ENCODE results near the gene EFHC1. TPM values are rescaled to one million over a fixed set of nuclear protein-coding genes. Genes with fewer than 3 reads are reported as not detected.

The EFHC1 gene
- total and polyA plus RNA-seq, 2 of the 13 experiments (the other 11 are each of a cell fraction or from before 2014, with no cell fraction given): 23.4 to 29.5 TPM

DNA sequence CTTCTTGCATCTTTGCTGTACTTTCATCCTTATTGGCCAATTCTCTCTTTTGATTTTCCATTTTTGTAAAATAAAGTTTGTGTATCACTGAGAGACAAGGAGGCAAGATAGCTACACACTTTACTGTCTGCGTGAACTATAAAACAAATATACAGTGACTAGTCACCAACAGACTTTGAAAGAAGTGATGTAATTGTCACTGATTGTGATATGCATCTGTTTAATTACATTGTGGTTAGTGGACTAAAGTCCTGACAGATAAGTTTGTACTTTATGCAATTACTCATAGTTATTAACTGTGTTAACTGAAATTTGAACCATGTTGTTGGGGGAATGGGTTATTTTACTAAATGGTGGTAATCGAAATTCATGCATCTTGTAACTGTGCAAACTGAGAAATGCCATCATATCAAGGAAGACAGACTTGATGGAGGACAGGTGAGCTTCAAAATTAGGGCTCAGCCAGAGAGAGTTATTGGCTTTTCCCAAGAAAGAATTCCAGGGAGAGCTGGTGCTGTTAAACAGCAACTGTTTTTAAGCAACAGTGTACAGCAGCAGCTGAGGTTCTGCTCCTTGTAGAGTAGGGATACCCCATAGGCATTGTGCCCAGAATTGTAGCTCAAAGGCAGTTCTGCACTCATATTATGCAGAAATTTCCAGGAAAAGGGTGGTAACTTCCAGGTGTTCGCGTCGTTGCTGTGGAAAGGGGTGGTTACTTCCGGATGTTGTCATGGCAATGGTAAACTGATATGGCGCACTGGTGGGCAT is 62.9 kb downstream of the EFHC1 start (continued):
- TF ChIP-seq ZNF577 (CRISPR knock-in tag; IDR thresholded peaks at IDR 0.05; ENCODE audit: borderline replicate concordance, low read depth) (no peak), ZNF543 (CRISPR knock-in tag; IDR thresholded peaks at IDR 0.05) (no peak), HOXD1 (CRISPR knock-in tag; IDR thresholded peaks at IDR 0.05) (no peak)
- TF ChIP-seq, protein P1, sequence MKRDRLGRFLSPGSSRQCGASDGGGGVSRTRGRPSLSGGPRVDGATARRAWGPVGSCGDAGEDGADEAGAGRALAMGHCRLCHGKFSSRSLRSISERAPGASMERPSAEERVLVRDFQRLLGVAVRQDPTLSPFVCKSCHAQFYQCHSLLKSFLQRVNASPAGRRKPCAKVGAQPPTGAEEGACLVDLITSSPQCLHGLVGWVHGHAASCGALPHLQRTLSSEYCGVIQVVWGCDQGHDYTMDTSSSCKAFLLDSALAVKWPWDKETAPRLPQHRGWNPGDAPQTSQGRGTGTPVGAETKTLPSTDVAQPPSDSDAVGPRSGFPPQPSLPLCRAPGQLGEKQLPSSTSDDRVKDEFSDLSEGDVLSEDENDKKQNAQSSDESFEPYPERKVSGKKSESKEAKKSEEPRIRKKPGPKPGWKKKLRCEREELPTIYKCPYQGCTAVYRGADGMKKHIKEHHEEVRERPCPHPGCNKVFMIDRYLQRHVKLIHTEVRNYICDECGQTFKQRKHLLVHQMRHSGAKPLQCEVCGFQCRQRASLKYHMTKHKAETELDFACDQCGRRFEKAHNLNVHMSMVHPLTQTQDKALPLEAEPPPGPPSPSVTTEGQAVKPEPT (CRISPR knock-in tag; IDR thresholded peaks at IDR 0.05; ENCODE audit: low read depth): no peak

DNA sequence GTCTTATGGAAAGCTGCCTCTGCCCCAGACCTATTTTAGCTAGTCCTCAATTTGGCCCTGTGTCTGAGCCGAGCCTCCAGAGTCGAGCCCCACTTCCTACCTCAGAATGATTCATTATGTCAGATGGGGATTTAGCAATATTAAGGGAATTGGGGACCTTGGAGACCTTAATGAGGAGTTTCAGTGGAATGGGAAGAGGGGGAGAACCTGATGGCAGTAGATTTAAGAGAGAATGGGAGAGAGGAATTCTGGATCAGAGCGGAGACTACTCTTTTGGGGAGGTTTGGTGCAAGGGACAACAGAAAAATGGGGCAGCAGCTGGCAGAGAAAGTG is 63.5 kb downstream of the EFHC1 start:
- Histone ChIP-seq H3K27me3 (ENCODE audit: control insufficient read depth in 1 of 2, insufficient read depth in 2 of 2, low read length in 2 of 2) (no peaks in the 10 kb centered on the region), H3K4me1 (ENCODE audit: insufficient read depth, low read length) (peaks cover 10% of the 10 kb centered on the region), H3K27ac (ENCODE audit: extremely low read length, insufficient read depth, low read length) (no peak overlapping the region), H4K20me1 (ENCODE audit: insufficient read depth, low read length) (no peaks in the 10 kb centered on the region), H3K79me2 (ENCODE audit: insufficient read depth, low read length) (no peaks in the 10 kb centered on the region), H3K9me3 (ENCODE audit: low read length) (no peaks in the 10 kb centered on the region), H3K36me3 (replicated peaks in 1 of 2; ENCODE audit: control insufficient read depth in 1 of 2, insufficient read depth in 2 of 2, low read length in 2 of 2) (no peaks in the 10 kb centered on the region), H3K9ac (ENCODE audit: insufficient read depth, low read depth, low read length) (no peak overlapping the region), H2AFZ (ENCODE audit: low read length) (no peak overlapping the region), H3K4me2 (ENCODE audit: low read depth, low read length) (no peak overlapping the region), H3K4me3 (replicated peaks in 1 of 3; ENCODE audit: insufficient read depth in 1 of 3, low read depth in 2 of 3, low read length in 3 of 3) (no peak overlapping the region)
- intact Hi-C loops (cut with micrococcal nuclease; ENCODE audit: unreplicated experiment): no loop called here
- ChIA-PET CTCF (ENCODE audit: low intra/inter-chr PET ratio, low total read pairs) (no interaction called here), POLR2A (no interaction called here)
- no peak for DNase-seq (ENCODE audit: low spot score)
- no peak for FAIRE-seq
- TF ChIP-seq ZSCAN22 (CRISPR knock-in tag; IDR thresholded peaks at IDR 0.05) (no peak), MEIS2 (CRISPR knock-in tag; IDR thresholded peaks at IDR 0.05) (no peak), SP4 (CRISPR knock-in tag; IDR thresholded peaks at IDR 0.05) (no peak), ZNF282 (IDR thresholded peaks at IDR 0.05; ENCODE audit: partially characterized antibody) (no peak), ZBTB38 (CRISPR knock-in tag; IDR thresholded peaks at IDR 0.05) (no peak), MIER3 (CRISPR knock-in tag; IDR thresholded peaks at IDR 0.05; ENCODE audit: borderline replicate concordance) (no peak), CC2D1A (CRISPR knock-in tag; IDR thresholded peaks at IDR 0.05) (no peak), PAF1 (CRISPR knock-in tag; IDR thresholded peaks at IDR 0.05) (no peak), CENPT (CRISPR knock-in tag; IDR thresholded peaks at IDR 0.05; ENCODE audit: low read depth) (no peak), PRMT3 (CRISPR knock-in tag; IDR thresholded peaks at IDR 0.05; ENCODE audit: borderline replicate concordance, low read depth) (no peak), ZBTB42 (CRISPR knock-in tag; IDR thresholded peaks at IDR 0.05) (no peak), ADNP (CRISPR knock-in tag; IDR thresholded peaks at IDR 0.05) (no peak), JDP2 (CRISPR knock-in tag; IDR thresholded peaks at IDR 0.05; ENCODE audit: borderline replicate concordance) (no peak), PCBP2 (optimal IDR thresholded peaks at IDR 0.05; ENCODE audit: low read depth, low read length, poor library complexity, severe bottlenecking) (no peak), ZSCAN30 (CRISPR knock-in tag; IDR thresholded peaks at IDR 0.05) (no peak), ZNF136 (CRISPR knock-in tag; IDR thresholded peaks at IDR 0.05; ENCODE audit: low read depth) (no peak), GABPB1 (CRISPR knock-in tag; IDR thresholded peaks at IDR 0.05) (no peak), U2AF2 (IDR thresholded peaks at IDR 0.05; ENCODE audit: low read depth, low read length) (no peak), ZFP36L2 (CRISPR knock-in tag; IDR thresholded peaks at IDR 0.05) (no peak)
- TF ChIP-seq, protein P2, sequence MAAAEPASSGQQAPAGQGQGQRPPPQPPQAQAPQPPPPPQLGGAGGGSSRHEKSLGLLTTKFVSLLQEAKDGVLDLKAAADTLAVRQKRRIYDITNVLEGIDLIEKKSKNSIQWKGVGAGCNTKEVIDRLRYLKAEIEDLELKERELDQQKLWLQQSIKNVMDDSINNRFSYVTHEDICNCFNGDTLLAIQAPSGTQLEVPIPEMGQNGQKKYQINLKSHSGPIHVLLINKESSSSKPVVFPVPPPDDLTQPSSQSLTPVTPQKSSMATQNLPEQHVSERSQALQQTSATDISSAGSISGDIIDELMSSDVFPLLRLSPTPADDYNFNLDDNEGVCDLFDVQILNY (CRISPR knock-in tag; conservative IDR thresholded peaks at IDR 0.05): no peak
- ATAC-seq: no peak
- in situ Hi-C loops (cut with HindIII; ENCODE audit: extremely low pct_ligation_motif_present, low pct_unique_long_range_greater_than_20kb): no loop called here
- BruUV-seq (replicated peaks): no TSS peak
- 97% methylated on average over 3 of the region's 3 CpGs for WGBS (ENCODE audit: low lambda C conversion rate)
